ENCODE data around the gene GIGYF2.

Gene GIGYF2

GRCh38 chr2:232869138-232870017 lies 172.2 kb downstream of the GIGYF2 start:
- TF ChIP-seq CTCF (IDR thresholded peaks at IDR 0.05; ENCODE audit: insufficient read depth, missing control alignments): no peak
- DNase-seq (ENCODE audit: insufficient read length, low spot score): no peak
- no peak for FAIRE-seq

- no peak for DNase-seq (ENCODE audit: insufficient read length, low spot score)
- no peak for FAIRE-seq
- no peak for TF ChIP-seq CTCF (IDR thresholded peaks at IDR 0.05; ENCODE audit: insufficient read depth, missing control alignments)
Measured at GRCh38 chr2:232870018-232870765, 173.1 kb downstream of the GIGYF2 start, which contains the start of gene SNORC. SNORC (plus strand) TSS chr2:232870264; CDS start chr2:232870342, 78 bp downstream.

GRCh38 chr2:232870766-232871371 lies 173.7 kb downstream of the GIGYF2 start:
- no peak for TF ChIP-seq CTCF (IDR thresholded peaks at IDR 0.05; ENCODE audit: insufficient read depth, missing control alignments)
- no peak for FAIRE-seq

GRCh38 chr2:232871418-232871834 lies 174.3 kb downstream of the GIGYF2 start:
- FAIRE-seq (no peak), DNase-seq (ENCODE audit: insufficient read length, low spot score) (no peak)
- no peak for TF ChIP-seq CTCF (IDR thresholded peaks at IDR 0.05; ENCODE audit: insufficient read depth, missing control alignments)

More at GRCh38 chr2:232870766-232871371, 173.7 kb downstream of the GIGYF2 start:
- DNase-seq (ENCODE audit: insufficient read length, low spot score): no peak

GRCh38 chr2:232871835-232872736 lies 175.0 kb downstream of the GIGYF2 start:
- no peak for FAIRE-seq

More at GRCh38 chr2:232871835-232872736, 175.0 kb downstream of the GIGYF2 start:
- DNase-seq (ENCODE audit: insufficient read length, low spot score): no peak
- no peak for TF ChIP-seq CTCF (IDR thresholded peaks at IDR 0.05; ENCODE audit: insufficient read depth, missing control alignments)

Measured in D721Med (cell line).